NCI-H82 (cell line): ENCODE data around the gene ANKS3.

Experiments
- DNase-seq: peaks from one replicate; lab custom pipeline; 2025; lab: John Stamatoyannopoulos, UW

Gene ANKS3

GRCh38 chr16:4724661-4725270 is 9.3 kb downstream of the ANKS3 start:
- no peak for DNase-seq

- no peak for DNase-seq
Observed at GRCh38 chr16:4723071-4723767, 10.9 kb downstream of the ANKS3 start.

GRCh38 chr16:4718466-4718865 is 15.6 kb downstream of the ANKS3 start:
- DNase-seq: no peak

- no peak for DNase-seq
Observed at GRCh38 chr16:4714996-4715395, 19.1 kb downstream of the ANKS3 start.

- DNase-seq: no peak
Observed at GRCh38 chr16:4713663-4714501, 20.2 kb downstream of the ANKS3 start.

GRCh38 chr16:4709481-4709880 is 24.6 kb downstream of the ANKS3 start:
- DNase-seq: no peak

- no peak for DNase-seq
Observed at GRCh38 chr16:4706871-4707270, 27.2 kb downstream of the ANKS3 start.

GRCh38 chr16:4704913-4705312 is 29.2 kb downstream of the ANKS3 start:
- no peak for DNase-seq

- DNase-seq: no peak
Observed at GRCh38 chr16:4704491-4704890, 29.6 kb downstream of the ANKS3 start.

- no peak for DNase-seq
Observed at GRCh38 chr16:4703906-4704305, 30.2 kb downstream of the ANKS3 start.

- no peak for DNase-seq
Observed at GRCh38 chr16:4702466-4702808, 31.6 kb downstream of the ANKS3 start.

GRCh38 chr16:4701791-4702465 is 32.1 kb downstream of the ANKS3 start:
- DNase-seq: no peak

- no peak for DNase-seq
Observed at GRCh38 chr16:4700997-4701743, 32.9 kb downstream of the ANKS3 start.

- no peak for DNase-seq
Observed at GRCh38 chr16:4700380-4700996, 33.6 kb downstream of the ANKS3 start.

- DNase-seq: no peak
Observed at GRCh38 chr16:4699046-4699556, 35.0 kb downstream of the ANKS3 start.

GRCh38 chr16:4698321-4699045 is 35.6 kb downstream of the ANKS3 start:
- no peak for DNase-seq

GRCh38 chr16:4697848-4698291 is 36.2 kb downstream of the ANKS3 start:
- DNase-seq: no peak

GRCh38 chr16:4696905-4697847 is 36.9 kb downstream of the ANKS3 start:
- no peak for DNase-seq
